PFSK-1 (cell line): Measurements from ENCODE around the gene CPPED1.

Experiments
- FOXP2 ChIP-seq: optimal IDR thresholded peaks from 2 replicates; pipeline ENCODE3; 2011; ENCODE audit warnings: borderline replicate concordance, control low read depth, inconsistent platforms; ENCODE audit not compliant: insufficient read depth; ENCODE audit errors: extremely low read length, extremely low read depth
- POLR2AphosphoS5 ChIP-seq: IDR thresholded peaks from 2 replicates; pipeline ENCODE4 v1.6.1; 2012; ENCODE audit warnings: low read depth, mild to moderate bottlenecking, control low read depth, low read length, moderate library complexity
- REST ChIP-seq, 2 experiments: IDR thresholded peaks; 2 replicates each; pipeline versions ENCODE4 v1.6.1 to v1.8.0; 2011 to 2012; ENCODE audit warnings: low read depth in 2 of 2, low read length in 2 of 2, control low read depth in 1 of 2, inconsistent platforms in 1 of 2, mild to moderate bottlenecking in 1 of 2, moderate library complexity in 1 of 2; ENCODE audit not compliant: insufficient read depth in 1 of 2
- SIN3A ChIP-seq: IDR thresholded peaks from 2 replicates; pipeline ENCODE4 v1.6.1; 2012; ENCODE audit warnings: mild to moderate bottlenecking, low read length, moderate library complexity, borderline replicate concordance; ENCODE audit not compliant: insufficient read depth
- TAF1 ChIP-seq: IDR thresholded peaks from 2 replicates; pipeline ENCODE4 v1.6.1; 2012; ENCODE audit warnings: low read length, control low read depth, borderline replicate concordance; ENCODE audit not compliant: insufficient read depth

Gene CPPED1

GRCh38 chr16:12674071-12674470, 129.6 kb downstream of the CPPED1 start:
- no peak for TF ChIP-seq POLR2AphosphoS5
- no peak for TF ChIP-seq SIN3A
- TF ChIP-seq REST (IDR thresholded peaks at IDR 0.05; ENCODE audit: insufficient read depth in 1 of 2, low read depth in 2 of 2, low read length in 2 of 2): no peak
- no peak for TF ChIP-seq TAF1
- TF ChIP-seq FOXP2: no peak

GRCh38 chr16:12673466-12673865, 130.2 kb downstream of the CPPED1 start:
- TF ChIP-seq TAF1: no peak
- no peak for TF ChIP-seq POLR2AphosphoS5
- no peak for TF ChIP-seq REST (IDR thresholded peaks at IDR 0.05; ENCODE audit: insufficient read depth in 1 of 2, low read depth in 2 of 2, low read length in 2 of 2)
- no peak for TF ChIP-seq SIN3A

GRCh38 chr16:12672986-12673385, 130.7 kb downstream of the CPPED1 start:
- TF ChIP-seq TAF1: no peak
- no peak for TF ChIP-seq REST (IDR thresholded peaks at IDR 0.05; ENCODE audit: insufficient read depth in 1 of 2, low read depth in 2 of 2, low read length in 2 of 2)
- TF ChIP-seq SIN3A: no peak

GRCh38 chr16:12669908-12670307, 133.8 kb downstream of the CPPED1 start:
- no peak for TF ChIP-seq POLR2AphosphoS5
- TF ChIP-seq SIN3A: no peak
- no peak for TF ChIP-seq REST (IDR thresholded peaks at IDR 0.05; ENCODE audit: insufficient read depth in 1 of 2, low read depth in 2 of 2, low read length in 2 of 2)

GRCh38 chr16:12667909-12668308, 135.8 kb downstream of the CPPED1 start:
- TF ChIP-seq REST (IDR thresholded peaks at IDR 0.05; ENCODE audit: insufficient read depth in 1 of 2, low read depth in 2 of 2, low read length in 2 of 2): no peak
- no peak for TF ChIP-seq SIN3A
- no peak for TF ChIP-seq FOXP2
- TF ChIP-seq TAF1: no peak
- no peak for TF ChIP-seq POLR2AphosphoS5
